A549 (cell line): Measurements from ENCODE around the gene PDLIM3.

Experiments
- BHLHE40 ChIP-seq: IDR thresholded peaks from 2 replicates; pipeline ENCODE4 v1.6.1; 2012; ENCODE audit warnings: low read depth, low read length, inconsistent platforms
- CTCF ChIP-seq: fragments of >200 bp; sonication (Bioruptor Twin); formaldehyde crosslinking; IDR thresholded peaks from 3 replicates; pipeline ENCODE4 v1.5.1; 2016
- EP300 ChIP-seq, 2 experiments: fragments of >200 bp; sonication (Bioruptor Twin); formaldehyde crosslinking; IDR thresholded peaks; 2 replicates in 1 of 2; 3 replicates in 1 of 2; pipeline ENCODE4 v1.6.1; 2016 to 2017
- ESRRA ChIP-seq: fragments of 150-350 bp; IDR thresholded peaks from 2 replicates; pipeline ENCODE4 v1.6.1; 2014; ENCODE audit warnings: mild to moderate bottlenecking, low read length, borderline replicate concordance
- FOSL2 ChIP-seq, 2 experiments: fragments of 450-650 bp in 1 of 2; fragments of >200 bp in 1 of 2; sonication (Bioruptor Twin) in 1 of 2; formaldehyde crosslinking; IDR thresholded peaks; 2 replicates each; pipeline versions ENCODE4 v1.5.0 to v1.6.1; 2016 to 2020; ENCODE audit warnings: mild to moderate bottlenecking in 1 of 2, moderate library complexity in 1 of 2
- POLR2A ChIP-seq: IDR thresholded peaks from 2 replicates; pipeline ENCODE4 v1.6.1; 2012; ENCODE audit warnings: mild to moderate bottlenecking, low read length
- POLR2AphosphoS2 ChIP-seq: conservative IDR thresholded peaks from 2 replicates; pipeline ENCODE4 v1.6.1; 2012; ENCODE audit warnings: low read length, improper control_type of control experiment, inconsistent platforms
- RAD21 ChIP-seq, 2 experiments: fragments of >200 bp in 1 of 2; sonication (Bioruptor Twin) in 1 of 2; formaldehyde crosslinking in 1 of 2; IDR thresholded peaks in 1 of 2; conservative IDR thresholded peaks in 1 of 2; 2 replicates in 1 of 2; 3 replicates in 1 of 2; pipeline ENCODE4 v1.6.1; 2012 to 2018; ENCODE audit warnings: inconsistent platforms in 1 of 2
- RNF2 ChIP-seq: fragments of 200-600 bp; sonication (generic); IDR thresholded peaks from 2 replicates; pipeline ENCODE4 v1.6.1; 2016; ENCODE audit warnings: low read depth, mild to moderate bottlenecking, antibody characterized with exemption, moderate library complexity, borderline replicate concordance
- SMC3 ChIP-seq: fragments of >200 bp; sonication (Bioruptor Twin); formaldehyde crosslinking; IDR thresholded peaks from 3 replicates; pipeline ENCODE4 v1.6.1; 2018; ENCODE audit warnings: inconsistent platforms
- TF ChIP-seq, protein P1 (sequence below): fragments of 250-450 bp; sonication (Bioruptor Pico); IDR thresholded peaks from 2 replicates; pipeline ENCODE4 v1.5.0; 2021; ENCODE audit warnings: mild to moderate bottlenecking, moderate library complexity, borderline replicate concordance
- TF ChIP-seq, protein P2 (sequence below): fragments of >200 bp; sonication (Bioruptor Twin); formaldehyde crosslinking; IDR thresholded peaks from 3 replicates; pipeline ENCODE4 v1.6.1; 2016
- TF ChIP-seq, protein P3 (sequence below): fragments of 450-650 bp; IDR thresholded peaks from 2 replicates; pipeline ENCODE4 v1.6.1; 2014; ENCODE audit warnings: antibody characterized with exemption

DNA sequence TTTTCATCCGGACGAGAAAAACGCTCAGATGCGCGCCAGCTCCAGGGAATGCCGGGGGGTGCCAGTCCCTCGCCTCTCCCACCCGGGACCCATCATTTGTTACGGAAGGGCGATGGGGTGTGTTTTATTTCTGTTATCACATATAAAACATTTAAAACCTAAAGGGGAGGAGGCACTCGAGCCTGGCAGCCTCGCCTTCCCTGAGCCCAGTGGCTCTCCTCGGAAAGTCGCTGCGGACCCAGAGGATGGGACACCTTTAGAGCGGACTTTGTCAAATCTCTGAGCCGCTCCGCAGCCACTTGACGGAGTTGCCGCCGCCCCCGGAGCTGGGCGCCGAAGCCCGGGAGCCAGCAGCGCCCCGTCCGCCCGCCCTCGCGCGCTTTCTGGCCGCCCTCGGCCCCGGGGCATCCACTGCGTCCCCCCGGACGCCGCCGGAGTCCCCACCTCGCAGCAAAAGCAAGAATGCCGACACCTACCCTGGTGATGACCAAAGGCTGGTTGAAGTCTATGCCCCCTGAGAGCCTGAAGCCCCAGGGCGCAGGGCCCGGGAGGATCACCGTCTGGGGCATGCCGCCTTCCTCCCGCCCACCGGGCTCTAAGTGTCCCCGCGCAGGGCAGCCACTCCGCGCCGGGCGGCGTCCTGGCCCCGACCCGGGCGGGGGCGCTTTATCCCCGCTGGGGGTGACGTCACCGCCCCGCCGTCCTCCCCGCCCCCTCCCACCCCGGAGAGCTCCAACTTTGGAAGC is at the start of gene PDLIM3:
- no peak for TF ChIP-seq SMC3
- TF ChIP-seq EP300 (IDR thresholded peaks at IDR 0.05): no peak
- TF ChIP-seq, protein P1, sequence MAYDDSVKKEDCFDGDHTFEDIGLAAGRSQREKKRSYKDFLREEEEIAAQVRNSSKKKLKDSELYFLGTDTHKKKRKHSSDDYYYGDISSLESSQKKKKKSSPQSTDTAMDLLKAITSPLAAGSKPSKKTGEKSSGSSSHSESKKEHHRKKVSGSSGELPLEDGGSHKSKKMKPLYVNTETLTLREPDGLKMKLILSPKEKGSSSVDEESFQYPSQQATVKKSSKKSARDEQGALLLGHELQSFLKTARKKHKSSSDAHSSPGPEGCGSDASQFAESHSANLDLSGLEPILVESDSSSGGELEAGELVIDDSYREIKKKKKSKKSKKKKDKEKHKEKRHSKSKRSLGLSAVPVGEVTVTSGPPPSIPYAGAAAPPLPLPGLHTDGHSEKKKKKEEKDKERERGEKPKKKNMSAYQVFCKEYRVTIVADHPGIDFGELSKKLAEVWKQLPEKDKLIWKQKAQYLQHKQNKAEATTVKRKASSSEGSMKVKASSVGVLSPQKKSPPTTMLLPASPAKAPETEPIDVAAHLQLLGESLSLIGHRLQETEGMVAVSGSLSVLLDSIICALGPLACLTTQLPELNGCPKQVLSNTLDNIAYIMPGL (CRISPR knock-in tag): no peak
- TF ChIP-seq RAD21 (conservative IDR thresholded peaks at IDR 0.05 in 1 of 2, IDR thresholded peaks at IDR 0.05 in 1 of 2): no peak
- TF ChIP-seq POLR2A: no peak
- TF ChIP-seq, protein P2, sequence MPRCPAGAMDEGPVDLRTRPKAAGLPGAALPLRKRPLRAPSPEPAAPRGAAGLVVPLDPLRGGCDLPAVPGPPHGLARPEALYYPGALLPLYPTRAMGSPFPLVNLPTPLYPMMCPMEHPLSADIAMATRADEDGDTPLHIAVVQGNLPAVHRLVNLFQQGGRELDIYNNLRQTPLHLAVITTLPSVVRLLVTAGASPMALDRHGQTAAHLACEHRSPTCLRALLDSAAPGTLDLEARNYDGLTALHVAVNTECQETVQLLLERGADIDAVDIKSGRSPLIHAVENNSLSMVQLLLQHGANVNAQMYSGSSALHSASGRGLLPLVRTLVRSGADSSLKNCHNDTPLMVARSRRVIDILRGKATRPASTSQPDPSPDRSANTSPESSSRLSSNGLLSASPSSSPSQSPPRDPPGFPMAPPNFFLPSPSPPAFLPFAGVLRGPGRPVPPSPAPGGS: no peak
- TF ChIP-seq BHLHE40: no peak
- no peak for TF ChIP-seq CTCF
- TF ChIP-seq RNF2: no peak
- TF ChIP-seq, protein P3, sequence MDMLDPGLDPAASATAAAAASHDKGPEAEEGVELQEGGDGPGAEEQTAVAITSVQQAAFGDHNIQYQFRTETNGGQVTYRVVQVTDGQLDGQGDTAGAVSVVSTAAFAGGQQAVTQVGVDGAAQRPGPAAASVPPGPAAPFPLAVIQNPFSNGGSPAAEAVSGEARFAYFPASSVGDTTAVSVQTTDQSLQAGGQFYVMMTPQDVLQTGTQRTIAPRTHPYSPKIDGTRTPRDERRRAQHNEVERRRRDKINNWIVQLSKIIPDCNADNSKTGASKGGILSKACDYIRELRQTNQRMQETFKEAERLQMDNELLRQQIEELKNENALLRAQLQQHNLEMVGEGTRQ: no peak
- no peak for TF ChIP-seq ESRRA
- TF ChIP-seq POLR2AphosphoS2: no peak
- no peak for TF ChIP-seq FOSL2 (IDR thresholded peaks at IDR 0.05)
- TF ChIP-seq FOSL2 (CRISPR knock-in tag; IDR thresholded peaks at IDR 0.05): no peak
